HG02610 (cell line): Measurements from ENCODE around the gene INPP5A.
"Not testable (repeated sequence)": the region's sequence is repeated elsewhere in the genome, so short reads cannot be mapped to it uniquely, and the experiment has no call there.

ENCODE experiments used
- ATAC-seq: cut with Tn5 transposase; IDR thresholded peaks from one replicate; pipeline ENCODE4 v1.9.1; 2021; ENCODE audit warnings: mild to moderate bottlenecking, moderate library complexity; ENCODE audit not compliant: unreplicated experiment

INPP5A gene

GRCh38 chr10:132806561-132807003, 269.0 kb downstream of the INPP5A start:
- ATAC-seq = no peak

GRCh38 chr10:132807621-132808049, 270.0 kb downstream of the INPP5A start:
- no peak for ATAC-seq

GRCh38 chr10:132808383-132809231, 271.0 kb downstream of the INPP5A start:
- no peak for ATAC-seq

DNA sequence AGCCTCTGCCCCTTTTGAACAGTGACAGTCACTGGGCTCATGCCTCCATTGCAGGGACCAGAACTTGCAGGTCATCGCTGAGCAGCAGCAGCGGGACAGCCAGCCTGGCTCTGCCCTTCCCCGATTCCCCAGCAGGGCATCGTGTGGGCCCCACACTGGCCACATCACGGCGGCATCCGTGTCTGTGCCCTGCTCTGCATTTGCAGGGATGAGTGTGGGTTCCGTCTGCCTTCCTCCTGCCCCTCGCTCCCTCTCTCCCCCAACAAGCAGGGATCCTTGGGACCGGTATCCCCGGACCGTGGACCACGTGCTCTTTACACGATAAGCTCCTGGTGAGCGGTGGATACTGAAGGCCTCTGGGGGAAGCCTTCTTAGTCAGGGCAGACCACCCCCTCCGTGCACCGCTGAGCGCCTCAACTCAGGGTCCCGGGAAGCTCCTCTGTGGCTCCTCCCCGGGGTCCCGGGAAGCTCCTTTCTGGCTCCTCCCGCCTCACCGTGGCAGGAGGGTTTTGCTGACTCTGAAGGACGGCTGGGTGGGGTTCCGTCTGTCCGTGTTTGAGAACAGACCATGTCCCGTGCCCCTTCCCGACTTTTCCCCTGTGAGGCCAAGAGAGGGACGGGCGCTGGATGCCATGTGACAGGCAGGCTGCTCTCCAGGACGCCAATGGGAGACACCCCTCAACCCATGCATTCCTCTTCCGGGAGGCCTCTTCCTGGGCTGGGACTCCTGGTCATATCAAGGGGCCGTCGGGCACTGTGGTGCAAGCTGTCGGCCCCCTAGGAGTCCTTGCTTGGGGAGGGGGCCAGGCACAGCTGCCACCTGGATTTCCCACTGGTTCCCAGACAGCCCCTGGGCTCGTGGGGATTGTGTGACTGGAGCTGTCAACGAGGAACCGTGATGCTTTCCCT, 271.9 kb downstream of the INPP5A start:
- no peak for ATAC-seq

DNA sequence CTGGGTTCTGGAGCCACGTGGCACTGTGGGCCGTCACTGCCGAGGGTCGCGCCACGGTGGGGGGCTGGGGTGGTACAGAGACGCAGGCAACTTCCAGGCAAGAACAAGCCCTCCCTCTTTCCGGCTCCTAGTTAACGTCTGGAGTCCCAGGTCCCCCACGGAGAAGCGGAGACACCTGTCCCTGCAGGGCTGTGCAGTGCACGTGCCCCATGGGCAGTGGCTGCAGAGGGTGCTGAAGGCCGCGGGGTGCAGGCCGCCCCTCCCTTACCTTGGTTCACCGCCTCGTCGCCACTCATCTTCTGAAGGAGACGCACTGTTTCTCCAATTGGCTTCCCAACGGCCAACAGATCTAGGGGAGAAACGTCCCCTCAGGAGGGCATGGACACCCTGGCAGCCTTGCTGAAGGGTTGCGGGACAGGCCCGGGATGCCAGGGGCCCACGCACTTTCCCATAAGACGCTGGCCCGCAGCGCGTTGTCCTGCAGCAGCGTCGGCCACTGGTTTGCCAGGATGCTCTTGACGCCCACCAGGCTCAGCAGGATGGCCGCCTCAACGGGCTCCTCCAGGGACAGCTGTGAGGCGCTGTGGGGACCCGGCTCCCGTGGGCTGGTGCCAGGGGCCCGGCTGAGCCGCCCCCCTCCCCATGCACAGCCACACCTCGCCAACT, 272.7 kb downstream of the INPP5A start:
- ATAC-seq = no peak

- no peak for ATAC-seq
These were observed 273.5 kb downstream of the INPP5A start for GRCh38 chr10:132810807-132811700.

GRCh38 chr10:132811891-132812481, 274.4 kb downstream of the INPP5A start:
- ATAC-seq = no peak

DNA sequence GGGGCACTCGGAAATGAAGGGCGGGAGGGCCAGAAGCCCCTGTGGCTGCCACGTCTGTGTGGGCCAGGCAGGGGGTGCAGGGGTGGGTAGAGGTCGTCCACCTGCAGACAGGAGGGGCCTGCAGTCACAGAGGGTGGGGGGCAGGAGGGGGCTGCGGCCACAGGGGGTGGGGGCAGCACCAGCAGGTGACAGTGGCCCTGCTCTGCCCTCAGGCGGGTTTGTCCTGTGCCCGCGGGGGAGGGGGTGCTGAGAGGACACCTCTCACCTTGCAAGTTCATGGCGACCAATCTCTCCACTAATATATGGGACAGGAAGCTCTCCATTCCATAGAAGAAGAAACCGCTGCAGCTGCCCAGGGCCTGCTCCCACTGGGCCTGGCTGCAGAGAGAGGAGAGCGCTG, 274.9 kb downstream of the INPP5A start:
- no peak for ATAC-seq

DNA sequence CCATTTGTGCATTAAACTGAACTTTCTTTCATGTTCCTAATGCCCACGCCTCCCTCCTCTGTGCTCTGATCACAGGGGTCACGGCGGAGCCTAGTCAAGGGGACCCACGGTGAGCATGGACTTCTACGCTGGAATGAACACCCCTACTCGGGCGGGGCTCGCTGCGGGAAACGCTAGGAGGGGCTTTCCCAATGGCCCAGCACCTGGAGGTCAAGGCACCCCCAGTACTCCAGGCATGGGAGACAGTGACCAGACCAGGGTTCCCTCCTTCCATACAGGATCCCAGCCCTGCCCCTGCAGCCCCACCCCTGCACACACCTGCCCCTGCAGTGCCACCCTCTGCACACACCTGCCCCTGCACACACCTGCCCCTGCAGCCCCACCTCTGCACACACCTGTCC, 275.4 kb downstream of the INPP5A start:
- no peak for ATAC-seq

- no peak for ATAC-seq
These were observed 276.2 kb downstream of the INPP5A start for GRCh38 chr10:132813560-132814468.

- ATAC-seq = no peak
These were observed 276.9 kb downstream of the INPP5A start for GRCh38 chr10:132814469-132814856.

- ATAC-seq = no peak
These were observed 277.7 kb downstream of the INPP5A start for GRCh38 chr10:132815168-132815857.

GRCh38 chr10:132816718-132817117, 279.1 kb downstream of the INPP5A start:
- no peak for ATAC-seq

DNA sequence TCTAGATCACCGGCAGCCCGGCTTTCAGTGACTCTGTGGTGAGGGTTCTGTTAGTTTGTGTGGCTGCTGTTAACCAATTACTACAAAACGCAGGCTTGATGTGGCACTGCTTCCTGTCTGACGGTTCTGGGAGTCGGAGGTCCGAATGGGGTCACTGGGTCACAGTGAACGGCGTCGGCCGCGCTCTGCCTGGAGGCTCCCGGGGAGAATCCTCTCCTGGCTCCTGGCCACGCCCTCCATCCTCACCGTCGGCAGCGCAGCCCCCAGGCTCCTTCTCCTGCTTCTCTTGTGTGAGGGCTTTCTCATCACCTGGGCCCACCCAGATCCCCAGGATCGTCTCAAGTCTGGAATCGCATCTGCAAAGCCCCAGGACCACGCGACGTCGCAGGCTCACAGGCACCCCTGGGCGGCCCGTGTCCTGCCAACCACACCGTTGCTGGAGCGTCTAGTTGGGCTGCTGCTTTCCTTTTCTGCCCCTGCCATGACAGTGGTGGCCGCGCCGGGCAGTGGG, 280.2 kb downstream of the INPP5A start:
- no peak for ATAC-seq

DNA sequence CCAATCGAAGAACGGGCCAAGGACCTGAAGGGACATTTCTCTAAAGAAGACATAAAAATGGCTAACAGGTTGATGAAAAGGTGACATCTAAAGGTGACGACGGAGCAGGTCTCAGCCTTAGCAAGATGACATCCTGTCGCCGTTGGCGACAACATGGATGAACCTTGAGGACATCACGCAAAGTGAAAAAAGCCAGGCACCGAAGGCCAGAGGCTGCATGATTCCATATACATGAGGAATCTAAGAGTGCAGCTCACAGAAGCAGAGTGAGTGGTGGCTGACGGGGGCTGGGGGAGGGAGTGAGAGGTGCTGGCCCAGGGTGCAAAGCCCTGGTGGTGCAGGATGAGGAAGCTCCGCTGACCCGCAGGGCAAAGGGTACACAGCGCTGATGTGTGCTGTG, 282.5 kb downstream of the INPP5A start:
- no peak for ATAC-seq

- ATAC-seq = not testable (repeated sequence)
These were observed 288.4 kb downstream of the INPP5A start for GRCh38 chr10:132825783-132826523.
